ENCODE results near the gene ACACA. TPM values are rescaled to one million over a fixed set of nuclear protein-coding genes. Genes with fewer than 3 reads are reported as not detected.

ACACA gene
- total and polyA plus RNA-seq, 9 of the 15 experiments (the other 6 are each of a cell fraction or from before 2014, with no cell fraction given): 35.9 to 135 (median 88.4) TPM

DNA sequence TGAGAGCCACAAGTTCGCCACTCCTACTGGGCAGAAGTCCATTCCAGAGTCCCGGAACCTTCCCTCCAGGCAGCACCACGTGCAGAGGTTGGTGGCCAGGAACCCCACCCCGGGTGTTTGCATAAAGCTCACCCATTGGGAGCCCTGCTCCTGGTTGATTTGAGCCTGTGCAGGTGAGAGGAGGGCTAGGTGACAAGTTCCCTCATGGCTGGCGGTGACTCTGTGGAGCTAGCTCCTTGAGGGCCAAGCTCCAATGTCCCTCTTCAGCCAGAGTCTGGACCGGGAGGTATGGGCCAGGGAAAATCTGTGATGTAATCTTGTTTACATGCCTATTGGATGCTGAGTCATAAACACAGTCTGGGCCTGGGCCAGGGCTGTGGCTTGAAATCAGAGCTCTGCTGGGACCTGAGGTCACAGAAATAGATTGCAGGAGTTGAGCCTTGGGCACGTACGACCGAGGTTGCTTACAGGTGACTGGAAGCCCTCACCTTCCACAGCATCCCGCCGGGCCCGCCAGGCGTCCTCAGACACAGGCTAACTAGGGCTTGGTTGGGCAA, 339.0 kb downstream of the ACACA start (continued):
- TF ChIP-seq POU5F1 (IDR thresholded peaks at IDR 0.05; ENCODE audit: borderline replicate concordance, low read depth, low read length, partially characterized antibody) (no peak), POLR2AphosphoS2 (IDR thresholded peaks at IDR 0.05; ENCODE audit: low read length) (no peak), ZNF76 (CRISPR knock-in tag; IDR thresholded peaks at IDR 0.05; ENCODE audit: borderline replicate concordance) (no peak), MCM5 (IDR thresholded peaks at IDR 0.05; ENCODE audit: low read depth) (no peak), RCOR1 (IDR thresholded peaks at IDR 0.05; ENCODE audit: borderline replicate concordance in 1 of 2, low read depth in 2 of 2, low read length in 2 of 2) (peak; percentile 94 to 99), BDP1 (IDR thresholded peaks at IDR 0.05; ENCODE audit: insufficient read depth, insufficient read length) (no peak), CBX8 (IDR thresholded peaks at IDR 0.05; ENCODE audit: borderline replicate concordance, extremely low read depth, low read depth, low read length, poor library complexity, severe bottlenecking) (no peak), KAT7 (CRISPR knock-in tag; IDR thresholded peaks at IDR 0.05; ENCODE audit: borderline replicate concordance) (no peak), KLF13 (tag; IDR thresholded peaks at IDR 0.05; ENCODE audit: borderline replicate concordance, low read depth) (no peak), ZBTB8A (IDR thresholded peaks at IDR 0.05; ENCODE audit: partially characterized antibody) (no peak), NONO (IDR thresholded peaks at IDR 0.05; ENCODE audit: low read depth in 2 of 2, low read length in 1 of 2) (no peak)
- TF ChIP-seq, protein P1, sequence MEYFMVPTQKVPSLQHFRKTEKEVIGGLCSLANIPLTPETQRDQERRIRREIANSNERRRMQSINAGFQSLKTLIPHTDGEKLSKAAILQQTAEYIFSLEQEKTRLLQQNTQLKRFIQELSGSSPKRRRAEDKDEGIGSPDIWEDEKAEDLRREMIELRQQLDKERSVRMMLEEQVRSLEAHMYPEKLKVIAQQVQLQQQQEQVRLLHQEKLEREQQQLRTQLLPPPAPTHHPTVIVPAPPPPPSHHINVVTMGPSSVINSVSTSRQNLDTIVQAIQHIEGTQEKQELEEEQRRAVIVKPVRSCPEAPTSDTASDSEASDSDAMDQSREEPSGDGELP (CRISPR knock-in tag; IDR thresholded peaks at IDR 0.05; ENCODE audit: borderline replicate concordance): no peak
- TF ChIP-seq, protein P2, sequence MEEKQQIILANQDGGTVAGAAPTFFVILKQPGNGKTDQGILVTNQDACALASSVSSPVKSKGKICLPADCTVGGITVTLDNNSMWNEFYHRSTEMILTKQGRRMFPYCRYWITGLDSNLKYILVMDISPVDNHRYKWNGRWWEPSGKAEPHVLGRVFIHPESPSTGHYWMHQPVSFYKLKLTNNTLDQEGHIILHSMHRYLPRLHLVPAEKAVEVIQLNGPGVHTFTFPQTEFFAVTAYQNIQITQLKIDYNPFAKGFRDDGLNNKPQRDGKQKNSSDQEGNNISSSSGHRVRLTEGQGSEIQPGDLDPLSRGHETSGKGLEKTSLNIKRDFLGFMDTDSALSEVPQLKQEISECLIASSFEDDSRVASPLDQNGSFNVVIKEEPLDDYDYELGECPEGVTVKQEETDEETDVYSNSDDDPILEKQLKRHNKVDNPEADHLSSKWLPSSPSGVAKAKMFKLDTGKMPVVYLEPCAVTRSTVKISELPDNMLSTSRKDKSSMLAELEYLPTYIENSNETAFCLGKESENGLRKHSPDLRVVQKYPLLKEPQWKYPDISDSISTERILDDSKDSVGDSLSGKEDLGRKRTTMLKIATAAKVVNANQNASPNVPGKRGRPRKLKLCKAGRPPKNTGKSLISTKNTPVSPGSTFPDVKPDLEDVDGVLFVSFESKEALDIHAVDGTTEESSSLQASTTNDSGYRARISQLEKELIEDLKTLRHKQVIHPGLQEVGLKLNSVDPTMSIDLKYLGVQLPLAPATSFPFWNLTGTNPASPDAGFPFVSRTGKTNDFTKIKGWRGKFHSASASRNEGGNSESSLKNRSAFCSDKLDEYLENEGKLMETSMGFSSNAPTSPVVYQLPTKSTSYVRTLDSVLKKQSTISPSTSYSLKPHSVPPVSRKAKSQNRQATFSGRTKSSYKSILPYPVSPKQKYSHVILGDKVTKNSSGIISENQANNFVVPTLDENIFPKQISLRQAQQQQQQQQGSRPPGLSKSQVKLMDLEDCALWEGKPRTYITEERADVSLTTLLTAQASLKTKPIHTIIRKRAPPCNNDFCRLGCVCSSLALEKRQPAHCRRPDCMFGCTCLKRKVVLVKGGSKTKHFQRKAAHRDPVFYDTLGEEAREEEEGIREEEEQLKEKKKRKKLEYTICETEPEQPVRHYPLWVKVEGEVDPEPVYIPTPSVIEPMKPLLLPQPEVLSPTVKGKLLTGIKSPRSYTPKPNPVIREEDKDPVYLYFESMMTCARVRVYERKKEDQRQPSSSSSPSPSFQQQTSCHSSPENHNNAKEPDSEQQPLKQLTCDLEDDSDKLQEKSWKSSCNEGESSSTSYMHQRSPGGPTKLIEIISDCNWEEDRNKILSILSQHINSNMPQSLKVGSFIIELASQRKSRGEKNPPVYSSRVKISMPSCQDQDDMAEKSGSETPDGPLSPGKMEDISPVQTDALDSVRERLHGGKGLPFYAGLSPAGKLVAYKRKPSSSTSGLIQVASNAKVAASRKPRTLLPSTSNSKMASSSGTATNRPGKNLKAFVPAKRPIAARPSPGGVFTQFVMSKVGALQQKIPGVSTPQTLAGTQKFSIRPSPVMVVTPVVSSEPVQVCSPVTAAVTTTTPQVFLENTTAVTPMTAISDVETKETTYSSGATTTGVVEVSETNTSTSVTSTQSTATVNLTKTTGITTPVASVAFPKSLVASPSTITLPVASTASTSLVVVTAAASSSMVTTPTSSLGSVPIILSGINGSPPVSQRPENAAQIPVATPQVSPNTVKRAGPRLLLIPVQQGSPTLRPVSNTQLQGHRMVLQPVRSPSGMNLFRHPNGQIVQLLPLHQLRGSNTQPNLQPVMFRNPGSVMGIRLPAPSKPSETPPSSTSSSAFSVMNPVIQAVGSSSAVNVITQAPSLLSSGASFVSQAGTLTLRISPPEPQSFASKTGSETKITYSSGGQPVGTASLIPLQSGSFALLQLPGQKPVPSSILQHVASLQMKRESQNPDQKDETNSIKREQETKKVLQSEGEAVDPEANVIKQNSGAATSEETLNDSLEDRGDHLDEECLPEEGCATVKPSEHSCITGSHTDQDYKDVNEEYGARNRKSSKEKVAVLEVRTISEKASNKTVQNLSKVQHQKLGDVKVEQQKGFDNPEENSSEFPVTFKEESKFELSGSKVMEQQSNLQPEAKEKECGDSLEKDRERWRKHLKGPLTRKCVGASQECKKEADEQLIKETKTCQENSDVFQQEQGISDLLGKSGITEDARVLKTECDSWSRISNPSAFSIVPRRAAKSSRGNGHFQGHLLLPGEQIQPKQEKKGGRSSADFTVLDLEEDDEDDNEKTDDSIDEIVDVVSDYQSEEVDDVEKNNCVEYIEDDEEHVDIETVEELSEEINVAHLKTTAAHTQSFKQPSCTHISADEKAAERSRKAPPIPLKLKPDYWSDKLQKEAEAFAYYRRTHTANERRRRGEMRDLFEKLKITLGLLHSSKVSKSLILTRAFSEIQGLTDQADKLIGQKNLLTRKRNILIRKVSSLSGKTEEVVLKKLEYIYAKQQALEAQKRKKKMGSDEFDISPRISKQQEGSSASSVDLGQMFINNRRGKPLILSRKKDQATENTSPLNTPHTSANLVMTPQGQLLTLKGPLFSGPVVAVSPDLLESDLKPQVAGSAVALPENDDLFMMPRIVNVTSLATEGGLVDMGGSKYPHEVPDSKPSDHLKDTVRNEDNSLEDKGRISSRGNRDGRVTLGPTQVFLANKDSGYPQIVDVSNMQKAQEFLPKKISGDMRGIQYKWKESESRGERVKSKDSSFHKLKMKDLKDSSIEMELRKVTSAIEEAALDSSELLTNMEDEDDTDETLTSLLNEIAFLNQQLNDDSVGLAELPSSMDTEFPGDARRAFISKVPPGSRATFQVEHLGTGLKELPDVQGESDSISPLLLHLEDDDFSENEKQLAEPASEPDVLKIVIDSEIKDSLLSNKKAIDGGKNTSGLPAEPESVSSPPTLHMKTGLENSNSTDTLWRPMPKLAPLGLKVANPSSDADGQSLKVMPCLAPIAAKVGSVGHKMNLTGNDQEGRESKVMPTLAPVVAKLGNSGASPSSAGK (IDR thresholded peaks at IDR 0.05): no peak

Data from K562 (cell line).